Upper lobe of left lung (tissue), 6 donors: ENCODE measurements around the gene WNT11. TPM values are rescaled to one million over a fixed set of nuclear protein-coding genes. Genes with fewer than 3 reads are reported as not detected.

Experiments
- ATAC-seq, 2 donors: fragments of 200-7000 bp; cut with Tn5 transposase; one replicate each; pipeline ENCODE4 v1.9.1; 2022; ENCODE audit warnings: mild to moderate bottlenecking in 2 of 2, moderate library complexity in 2 of 2; ENCODE audit not compliant: low FRiP score in 2 of 2
- DNase-seq, 2 donors: peaks; one replicate each; pipeline ENCODE4 v3.0.0-alpha.2; 2019 to 2020
- H3K27ac ChIP-seq, 4 donors: fragments of 200-600 bp; sonication (generic); one replicate each; pipeline ENCODE4 v1.5.1; 2016 to 2019
- H3K27me3 ChIP-seq, 4 donors: fragments of 200-600 bp; sonication (generic); one replicate each; pipeline ENCODE4 v1.5.1; 2017 to 2019
- H3K36me3 ChIP-seq, 4 donors: fragments of 200-600 bp; sonication (generic); one replicate each; pipeline ENCODE4 v1.5.1; 2016 to 2019
- H3K4me1 ChIP-seq, 4 donors: fragments of 200-600 bp; sonication (generic); one replicate each; pipeline ENCODE4 v1.5.1; 2018 to 2019
- H3K4me3 ChIP-seq, 4 donors: fragments of 200-600 bp; sonication (generic); one replicate each; pipeline ENCODE4 v1.5.1; 2017 to 2019; ENCODE audit warnings: mild to moderate bottlenecking in 2 of 4, moderate library complexity in 1 of 4
- H3K9me3 ChIP-seq, 4 donors: fragments of 200-600 bp; sonication (generic); one replicate each; pipeline ENCODE4 v1.5.1; 2018 to 2019
- EP300 ChIP-seq, 4 donors: sonication (generic); formaldehyde crosslinking; IDR thresholded peaks; one replicate each; pipeline ENCODE4 v1.5.1; 2017; ENCODE audit warnings: antibody characterized with exemption in 4 of 4, control low read depth in 2 of 4
- POLR2A ChIP-seq, 4 donors: fragments of 450-650 bp; IDR thresholded peaks; one replicate each; pipeline ENCODE4 v1.5.1; 2016 to 2017; ENCODE audit warnings: antibody characterized with exemption in 4 of 4, mild to moderate bottlenecking in 2 of 4
- POLR2AphosphoS5 ChIP-seq, 2 donors: sonication (generic); formaldehyde crosslinking; IDR thresholded peaks; one replicate each; pipeline ENCODE4 v1.5.1; 2017; ENCODE audit warnings: antibody characterized with exemption in 2 of 2
- WGBS, 2 donors: methylation state at CpG; one replicate each; pipeline ENCODE4 v1.1.5; 2017 to 2018; 5-methylcytosine and 5-hydroxymethylcytosine counted together
- total RNA-seq, 6 donors: library from RNA; depleted of rRNA in 4 of 6; stranded (reverse); fragments of >200 nt in 4 of 6; gene quantifications; one replicate each; pipeline versions ENCODE4 v1.1.0 to v1.2.1, GENCODE V29; 2016 to 2021
- TF ChIP-seq, protein P1 (sequence below), 6 experiments: fragments of 450-650 bp in 4 of 6; fragments of 200-600 bp in 2 of 6; sonication (generic) in 2 of 6; IDR thresholded peaks; one replicate each; pipeline ENCODE4 v1.5.1; 2016 to 2019; ENCODE audit warnings: antibody characterized with exemption in 6 of 6
- donor health status: DM: no; HTN: no; CAD: no; lungs with moderate emphysema.
- donor health status: DM: no; HTN: yes; CAD: no; lungs with severe emphysema.

The WNT11 gene
- total RNA-seq, 6 donors from 2014 or later, result 1.7 to 12.9 (median 4.1) TPM

DNA sequence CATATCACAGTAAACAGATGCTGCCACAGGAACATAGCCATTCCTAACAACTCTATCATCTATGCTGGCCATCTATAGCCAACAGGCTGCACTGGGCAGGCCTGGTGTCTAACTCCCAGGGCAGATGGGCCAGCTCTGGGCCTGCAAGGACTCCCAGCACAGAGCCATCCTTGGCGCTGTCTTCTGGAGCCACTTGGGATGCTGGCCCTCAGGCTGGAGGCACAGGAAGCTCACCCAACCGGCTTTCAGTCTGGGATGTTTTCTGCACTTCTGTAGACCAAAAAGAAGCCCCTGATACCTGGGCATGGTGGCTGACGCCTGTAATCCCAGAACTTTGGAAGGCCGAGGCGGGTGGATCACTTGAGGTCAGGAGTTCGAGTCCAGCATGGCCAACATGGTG, 40.8 kb upstream of the WNT11 start:
- peaks cover 0 to 8% (median 6%) of the 10 kb centered on the region in 4 donors for H3K4me1 ChIP-seq
- H3K36me3 ChIP-seq, result no peaks in the 10 kb centered on the region
- TF ChIP-seq POLR2AphosphoS5 (IDR thresholded peaks at IDR 0.05), result no peak
- H3K9me3 ChIP-seq, result peaks cover 0 to 15% (median 0%) of the 10 kb centered on the region in 4 donors
- H3K4me3 ChIP-seq, result no peak overlapping the region
- H3K27ac ChIP-seq, result no peak overlapping the region
- no peak for DNase-seq
- WGBS, 2 donors, result 95 to 96% methylated on average over 5 to 6 of the region's 6 CpGs
- H3K27me3 ChIP-seq, result no peaks in the 10 kb centered on the region
- ATAC-seq, result no peak

DNA sequence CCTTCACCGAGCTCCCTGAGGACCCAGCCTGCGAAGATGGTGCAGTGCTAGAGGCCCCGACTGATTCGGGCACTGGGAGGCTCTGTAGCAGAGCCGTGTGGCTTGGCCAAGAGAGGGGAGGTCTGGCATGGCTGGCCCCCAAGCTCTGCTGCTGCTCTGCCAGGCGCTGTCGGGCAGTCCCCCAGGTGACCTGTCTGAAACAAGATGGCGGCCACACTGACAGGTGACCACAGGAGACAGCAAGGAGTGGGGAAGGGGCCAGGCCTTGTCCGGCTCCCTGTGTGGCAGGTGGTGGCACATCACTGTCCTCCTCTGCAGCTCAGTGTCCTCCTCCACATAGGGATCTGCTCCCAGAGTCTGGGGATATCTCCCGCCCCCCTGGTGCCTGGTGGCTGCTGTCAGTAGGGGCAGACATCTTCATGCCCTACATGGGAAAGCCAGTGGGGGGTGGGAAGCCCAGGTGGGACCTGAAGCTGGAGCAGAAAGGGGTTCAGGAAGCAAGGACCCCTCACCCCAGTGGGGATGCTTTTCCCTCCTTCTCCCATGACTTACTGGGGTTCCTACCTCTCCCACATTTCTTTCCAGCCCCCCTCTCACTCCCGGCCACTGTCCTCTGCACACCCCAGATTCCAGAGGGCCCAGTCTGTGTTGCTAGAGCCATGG, 40.1 kb upstream of the WNT11 start:
- H3K36me3 ChIP-seq, result no peaks in the 10 kb centered on the region
- no peaks in the 10 kb centered on the region for H3K27me3 ChIP-seq
- ATAC-seq (no peak), DNase-seq (no peak)
- no peak overlapping the region for H3K27ac ChIP-seq
- H3K4me3 ChIP-seq, result no peak overlapping the region
- peaks cover 0 to 4% (median 4%) of the 10 kb centered on the region in 4 donors for H3K4me1 ChIP-seq
- TF ChIP-seq POLR2AphosphoS5 (IDR thresholded peaks at IDR 0.05) (no peak), POLR2A (IDR thresholded peaks at IDR 0.05) (no peak), EP300 (IDR thresholded peaks at IDR 0.05) (no peak)
- TF ChIP-seq, protein P1, sequence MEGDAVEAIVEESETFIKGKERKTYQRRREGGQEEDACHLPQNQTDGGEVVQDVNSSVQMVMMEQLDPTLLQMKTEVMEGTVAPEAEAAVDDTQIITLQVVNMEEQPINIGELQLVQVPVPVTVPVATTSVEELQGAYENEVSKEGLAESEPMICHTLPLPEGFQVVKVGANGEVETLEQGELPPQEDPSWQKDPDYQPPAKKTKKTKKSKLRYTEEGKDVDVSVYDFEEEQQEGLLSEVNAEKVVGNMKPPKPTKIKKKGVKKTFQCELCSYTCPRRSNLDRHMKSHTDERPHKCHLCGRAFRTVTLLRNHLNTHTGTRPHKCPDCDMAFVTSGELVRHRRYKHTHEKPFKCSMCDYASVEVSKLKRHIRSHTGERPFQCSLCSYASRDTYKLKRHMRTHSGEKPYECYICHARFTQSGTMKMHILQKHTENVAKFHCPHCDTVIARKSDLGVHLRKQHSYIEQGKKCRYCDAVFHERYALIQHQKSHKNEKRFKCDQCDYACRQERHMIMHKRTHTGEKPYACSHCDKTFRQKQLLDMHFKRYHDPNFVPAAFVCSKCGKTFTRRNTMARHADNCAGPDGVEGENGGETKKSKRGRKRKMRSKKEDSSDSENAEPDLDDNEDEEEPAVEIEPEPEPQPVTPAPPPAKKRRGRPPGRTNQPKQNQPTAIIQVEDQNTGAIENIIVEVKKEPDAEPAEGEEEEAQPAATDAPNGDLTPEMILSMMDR (IDR thresholded peaks at IDR 0.05), result no peak
- peaks cover 0 to 15% (median 0%) of the 10 kb centered on the region in 4 donors for H3K9me3 ChIP-seq
- 95% methylated on average over 4 to 11 of the region's 11 CpGs for WGBS, 2 donors

DNA sequence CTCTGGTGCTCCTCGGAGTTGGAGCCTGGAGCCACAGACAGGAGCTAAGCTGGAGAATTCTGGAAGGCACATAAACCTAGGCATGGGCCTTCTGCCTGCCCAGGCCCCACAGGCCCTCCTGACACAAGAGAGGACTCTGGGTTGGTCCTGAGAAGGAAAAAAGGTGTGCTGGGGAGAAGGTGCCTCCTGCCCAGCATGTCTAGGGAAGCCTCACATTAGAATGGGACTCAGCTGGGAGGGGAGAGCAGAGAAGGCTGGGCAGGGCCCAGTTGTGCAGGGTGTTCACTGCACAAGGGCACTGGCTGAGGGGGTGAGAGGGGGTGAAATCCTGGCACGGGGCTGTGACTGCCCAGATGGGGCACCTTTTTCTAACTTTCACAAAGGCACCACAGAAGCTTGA, 39.4 kb upstream of the WNT11 start:
- no peaks in the 10 kb centered on the region for H3K4me1 ChIP-seq
- H3K27ac ChIP-seq, result no peak overlapping the region
- no peaks in the 10 kb centered on the region for H3K27me3 ChIP-seq
- TF ChIP-seq POLR2AphosphoS5 (IDR thresholded peaks at IDR 0.05), result no peak
- no peak for TF ChIP-seq EP300 (IDR thresholded peaks at IDR 0.05)
- TF ChIP-seq, protein P1 (IDR thresholded peaks at IDR 0.05), result no peak
- TF ChIP-seq POLR2A (IDR thresholded peaks at IDR 0.05), result no peak
- H3K36me3 ChIP-seq, result no peaks in the 10 kb centered on the region
- H3K4me3 ChIP-seq, result no peak overlapping the region
- no peak for DNase-seq
- H3K9me3 ChIP-seq, result peaks cover 0 to 8% (median 0%) of the 10 kb centered on the region in 4 donors
- no peak for ATAC-seq
- WGBS, 2 donors, result 86 to 94% methylated on average over 2 of the region's 2 CpGs

DNA sequence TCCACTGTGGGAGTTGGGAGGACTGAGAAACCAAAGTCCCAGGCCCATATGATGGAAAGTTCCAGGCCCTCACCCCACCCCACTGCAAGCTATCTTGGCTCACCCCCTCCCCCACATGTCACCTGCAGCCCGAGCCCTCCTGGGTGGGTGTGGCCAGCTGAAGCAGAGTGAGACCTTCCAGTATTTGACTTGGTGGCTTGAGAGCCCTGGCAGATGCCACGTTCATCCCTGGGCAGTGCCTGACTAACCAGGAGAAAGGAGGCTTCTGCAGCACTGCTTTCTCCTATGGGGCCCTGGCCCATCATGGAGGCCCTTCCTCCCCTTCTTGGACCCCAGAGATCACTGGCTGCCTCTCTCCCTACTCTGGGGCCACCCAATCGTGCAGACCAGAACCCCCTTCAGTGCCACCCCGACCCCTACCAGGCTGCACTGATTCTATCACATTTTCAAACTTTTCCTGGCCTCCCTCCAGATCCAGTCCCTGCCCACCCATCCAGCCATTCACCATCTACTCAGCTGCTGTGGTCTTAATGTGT, 38.1 kb upstream of the WNT11 start:
- no peak for DNase-seq
- WGBS, 2 donors, result 81% methylated on average over 3 to 4 of the region's 4 CpGs
- Histone ChIP-seq H3K36me3 (no peaks in the 10 kb centered on the region), H3K4me1 (no peaks in the 10 kb centered on the region), H3K9me3 (no peaks in the 10 kb centered on the region), H3K4me3 (no peak overlapping the region), H3K27ac (no peak overlapping the region), H3K27me3 (no peaks in the 10 kb centered on the region)
- ATAC-seq, result no peak
- TF ChIP-seq POLR2A (IDR thresholded peaks at IDR 0.05) (no peak), EP300 (IDR thresholded peaks at IDR 0.05) (no peak)
- TF ChIP-seq, protein P1 (IDR thresholded peaks at IDR 0.05), result no peak

DNA sequence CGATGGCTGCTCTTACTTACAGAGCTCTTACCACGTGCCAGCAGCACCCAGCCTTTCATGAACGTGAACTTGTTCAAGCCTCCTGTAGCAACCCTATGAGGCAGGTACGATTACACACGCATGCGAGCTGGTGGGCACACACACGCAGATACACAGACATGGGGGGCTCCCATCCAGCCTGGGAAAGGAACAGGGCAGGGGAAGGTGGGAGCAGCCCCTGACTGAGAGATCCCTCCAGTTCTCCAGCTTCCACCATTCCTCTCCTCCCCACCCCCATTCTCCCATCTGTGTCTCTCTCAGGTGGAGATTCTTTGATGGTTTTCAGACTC, 37.6 kb upstream of the WNT11 start:
- H3K4me1 ChIP-seq, result no peaks in the 10 kb centered on the region
- H3K4me3 ChIP-seq, result no peak overlapping the region
- H3K36me3 ChIP-seq, result no peaks in the 10 kb centered on the region
- WGBS, 2 donors, result 78 to 93% methylated on average over 3 to 7 of the region's 7 CpGs
- H3K9me3 ChIP-seq, result no peaks in the 10 kb centered on the region
- TF ChIP-seq POLR2AphosphoS5 (IDR thresholded peaks at IDR 0.05) (no peak), EP300 (IDR thresholded peaks at IDR 0.05) (no peak), POLR2A (IDR thresholded peaks at IDR 0.05) (no peak)
- TF ChIP-seq, protein P1 (IDR thresholded peaks at IDR 0.05), result no peak
- ATAC-seq (no peak), DNase-seq (no peak)
- no peak overlapping the region for H3K27ac ChIP-seq
- H3K27me3 ChIP-seq, result no peaks in the 10 kb centered on the region
